Adipocyte (in vitro differentiated cells): ENCODE data around the gene IDH3G.

ENCODE experiments used
- DNase-seq: peaks from one replicate; pipeline ENCODE4 v3.0.0-alpha.2; 2015; ENCODE audit warnings: low read depth
- H3K27me3 ChIP-seq: replicated peaks from 2 replicates; pipeline ENCODE4 v1.7.0; 2013; ENCODE audit warnings: mild to moderate bottlenecking, low read length, moderate library complexity; ENCODE audit not compliant: control insufficient read depth, insufficient read depth
- H3K36me3 ChIP-seq: 2 replicates; pipeline ENCODE4 v1.7.0; 2013; ENCODE audit warnings: low read length, mild to moderate bottlenecking, moderate library complexity; ENCODE audit not compliant: control insufficient read depth, insufficient read depth, severe bottlenecking
- H3K4me1 ChIP-seq: 2 replicates; pipeline ENCODE4 v1.7.0; 2013; ENCODE audit warnings: mild to moderate bottlenecking, low read length, moderate library complexity; ENCODE audit not compliant: control insufficient read depth, insufficient read depth
- H3K4me3 ChIP-seq: 2 replicates; pipeline ENCODE4 v1.7.0; 2013; ENCODE audit warnings: mild to moderate bottlenecking, low read length, moderate library complexity
- H3K9ac ChIP-seq: 2 replicates; pipeline ENCODE4 v1.7.0; 2013; ENCODE audit warnings: mild to moderate bottlenecking, low read length, moderate library complexity
- H3K9me3 ChIP-seq: 2 replicates; pipeline ENCODE4 v1.7.0; 2013; ENCODE audit warnings: mild to moderate bottlenecking, low read length, moderate library complexity; ENCODE audit not compliant: control insufficient read depth

IDH3G gene

GRCh38 chrX:153776120-153776599, 18.0 kb downstream of the IDH3G start:
- Histone ChIP-seq H3K36me3 (peaks cover 15% of the 10 kb centered on the region), H3K9ac (no peak overlapping the region), H3K9me3 (no peaks in the 10 kb centered on the region), H3K4me1 (peaks cover 3% of the 10 kb centered on the region), H3K27me3 (no peaks in the 10 kb centered on the region), H3K4me3 (no peak overlapping the region)
- no peak for DNase-seq

DNA sequence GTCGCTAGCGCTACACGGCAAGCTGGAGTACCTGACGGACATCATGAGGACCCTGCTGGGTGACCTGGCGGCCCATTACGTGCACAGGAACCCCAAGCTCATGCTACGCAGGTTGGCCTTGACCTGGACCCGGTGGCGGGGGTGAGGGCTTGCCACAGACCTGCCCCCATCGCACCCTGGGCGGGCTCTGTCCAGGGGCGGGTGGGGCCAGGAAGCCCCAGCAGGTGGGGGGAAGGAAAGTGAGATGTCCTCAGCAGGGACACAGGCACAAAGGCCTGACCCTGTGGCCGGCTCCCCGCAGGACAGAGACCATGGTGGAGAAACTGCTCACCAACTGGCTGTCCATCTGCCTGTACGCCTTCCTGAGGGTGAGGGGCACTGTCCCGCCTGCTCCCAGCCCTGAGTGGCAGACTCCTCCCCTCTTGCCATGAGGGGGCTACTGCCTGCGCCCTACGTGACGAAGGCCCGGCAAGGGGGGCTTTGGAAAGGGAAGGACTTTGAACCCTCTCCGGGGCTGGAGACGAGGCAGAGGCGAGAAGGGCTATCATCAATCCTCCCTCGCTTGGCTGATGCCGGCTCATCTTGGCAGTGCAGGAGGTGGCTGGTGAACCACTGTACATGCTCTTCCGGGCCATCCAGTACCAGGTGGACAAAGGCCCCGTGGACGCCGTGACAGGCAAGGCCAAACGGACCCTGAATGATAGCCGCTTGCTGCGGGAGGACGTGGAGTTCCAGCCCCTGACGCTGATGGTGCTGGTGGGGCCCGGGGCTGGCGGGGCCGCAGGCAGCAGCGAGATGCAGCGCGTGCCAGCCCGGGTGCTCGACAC, 18.7 kb downstream of the IDH3G start:
- no peak for DNase-seq
- no peaks in the 10 kb centered on the region for H3K27me3 ChIP-seq
- H3K4me1 ChIP-seq: peaks cover 3% of the 10 kb centered on the region
- no peak overlapping the region for H3K4me3 ChIP-seq
- H3K36me3 ChIP-seq: peaks cover 15% of the 10 kb centered on the region
- H3K9me3 ChIP-seq: no peaks in the 10 kb centered on the region
- H3K9ac ChIP-seq: no peak overlapping the region

DNA sequence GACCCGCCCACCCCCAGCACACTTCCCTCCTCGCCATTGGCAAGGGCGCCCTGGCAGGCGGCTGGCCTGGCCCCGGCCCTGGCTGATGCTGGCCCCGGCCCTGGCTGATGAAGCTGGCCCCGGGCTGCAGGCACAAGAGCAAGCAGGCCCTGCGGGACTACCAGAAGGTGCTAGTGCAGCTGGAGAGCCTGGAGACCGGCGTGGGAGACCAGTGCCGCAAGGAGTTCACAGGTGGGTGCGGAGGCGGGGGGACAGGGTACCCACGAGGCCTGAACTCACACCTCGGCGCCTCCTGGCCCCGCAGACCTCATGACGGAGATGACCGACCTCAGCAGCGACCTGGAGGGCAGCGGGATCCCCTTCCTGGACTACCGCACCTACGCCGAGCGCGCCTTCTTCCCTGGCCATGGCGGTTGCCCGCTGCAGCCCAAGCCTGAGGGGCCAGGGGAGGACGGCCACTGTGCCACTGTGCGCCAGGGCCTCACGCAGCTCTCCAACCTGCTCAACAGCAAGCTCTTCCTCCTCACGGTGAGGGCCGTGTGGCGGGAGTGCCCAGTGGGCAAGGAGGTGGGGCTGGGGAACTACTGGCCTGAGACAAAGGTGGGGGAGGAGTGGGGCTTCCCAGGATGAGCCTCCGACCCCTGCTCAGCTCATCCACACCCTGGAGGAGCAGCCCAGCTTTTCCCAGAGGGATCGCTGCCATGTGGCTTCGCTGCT, 19.4 kb downstream of the IDH3G start:
- no peaks in the 10 kb centered on the region for H3K27me3 ChIP-seq
- no peaks in the 10 kb centered on the region for H3K4me1 ChIP-seq
- no peak overlapping the region for H3K9ac ChIP-seq
- H3K36me3 ChIP-seq: peaks cover 15% of the 10 kb centered on the region
- DNase-seq: no peak
- H3K4me3 ChIP-seq: no peak overlapping the region
- no peaks in the 10 kb centered on the region for H3K9me3 ChIP-seq

- H3K9ac ChIP-seq: no peak overlapping the region
- no peaks in the 10 kb centered on the region for H3K9me3 ChIP-seq
- no peak overlapping the region for H3K4me3 ChIP-seq
- no peak for DNase-seq
- H3K4me1 ChIP-seq: no peaks in the 10 kb centered on the region
- H3K27me3 ChIP-seq: no peaks in the 10 kb centered on the region
- peaks cover 18% of the 10 kb centered on the region for H3K36me3 ChIP-seq
Observed at GRCh38 chrX:153773741-153774575, 20.2 kb downstream of the IDH3G start.

DNA sequence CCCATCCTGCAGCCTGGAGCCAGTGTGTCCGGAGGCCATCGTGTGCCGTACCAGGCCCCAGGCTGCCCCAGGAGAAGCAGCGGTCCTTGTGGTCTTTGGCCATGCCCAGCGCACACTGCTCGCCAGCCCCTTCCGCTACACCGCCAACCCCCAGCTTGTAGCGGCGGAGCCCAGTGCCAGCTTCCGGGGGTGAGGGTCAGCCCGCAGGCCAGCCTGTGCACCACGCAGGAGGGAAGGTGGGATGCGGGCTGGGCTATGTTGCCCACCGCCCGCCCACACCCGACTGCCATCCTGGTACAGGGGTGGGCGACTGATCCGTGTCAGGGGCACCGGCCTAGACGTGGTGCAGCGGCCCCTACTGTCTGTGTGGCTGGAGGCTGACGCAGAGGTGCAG, 21.0 kb downstream of the IDH3G start:
- H3K27me3 ChIP-seq: no peaks in the 10 kb centered on the region
- H3K9me3 ChIP-seq: no peaks in the 10 kb centered on the region
- no peak overlapping the region for H3K4me3 ChIP-seq
- no peak for DNase-seq
- H3K9ac ChIP-seq: no peak overlapping the region
- H3K36me3 ChIP-seq: peaks cover 16% of the 10 kb centered on the region
- no peaks in the 10 kb centered on the region for H3K4me1 ChIP-seq

GRCh38 chrX:153772316-153773217, 21.6 kb downstream of the IDH3G start:
- Histone ChIP-seq H3K36me3 (peaks cover 11% of the 10 kb centered on the region), H3K9me3 (no peaks in the 10 kb centered on the region), H3K27me3 (no peaks in the 10 kb centered on the region), H3K4me1 (no peaks in the 10 kb centered on the region), H3K4me3 (no peak overlapping the region), H3K9ac (no peak overlapping the region)
- DNase-seq: no peak

GRCh38 chrX:153771415-153772315, 22.5 kb downstream of the IDH3G start:
- Histone ChIP-seq H3K9me3 (no peaks in the 10 kb centered on the region), H3K4me3 (no peak overlapping the region), H3K9ac (no peak overlapping the region), H3K36me3 (peaks cover 9% of the 10 kb centered on the region), H3K27me3 (no peaks in the 10 kb centered on the region), H3K4me1 (peaks cover 2% of the 10 kb centered on the region)
- DNase-seq: no peak

DNA sequence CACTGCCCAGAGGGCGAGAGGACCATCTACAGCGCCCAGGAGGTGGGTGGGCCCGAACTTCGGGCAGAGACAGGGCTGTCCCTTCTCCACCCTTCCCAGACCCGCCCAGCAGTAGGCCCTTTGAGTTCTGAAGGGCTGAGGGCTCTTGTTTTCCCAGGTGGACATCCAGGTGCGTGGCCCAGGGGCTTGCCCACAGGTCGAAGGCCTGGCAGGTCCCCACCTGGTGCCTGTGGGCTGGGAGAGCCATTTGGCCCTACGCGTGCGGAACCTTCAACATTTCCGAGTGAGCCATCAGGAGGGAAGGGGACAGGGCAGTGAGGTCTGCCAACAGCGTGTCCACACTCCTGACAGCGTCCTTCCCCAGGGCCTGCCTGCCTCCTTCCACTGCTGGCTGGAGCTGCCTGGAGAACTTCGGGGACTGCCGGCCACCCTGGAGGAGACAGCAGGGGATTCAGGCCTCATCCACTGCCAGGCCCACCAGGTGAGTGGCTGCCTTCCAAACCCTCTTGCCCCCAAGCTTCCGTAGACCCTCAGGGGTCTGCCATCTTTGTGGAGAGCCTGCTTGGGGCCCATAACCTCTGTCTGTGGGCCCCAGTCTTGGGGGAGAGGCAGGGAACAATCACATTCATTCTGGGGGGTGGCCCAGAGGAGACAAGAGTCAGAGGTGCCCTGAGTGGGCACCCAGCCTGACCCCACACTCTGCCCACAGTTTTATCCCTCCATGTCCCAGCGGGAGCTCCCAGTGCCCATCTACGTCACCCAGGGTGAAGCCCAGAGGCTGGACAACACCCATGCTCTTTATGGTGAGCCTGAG, 23.4 kb downstream of the IDH3G start:
- Histone ChIP-seq H3K4me1 (peaks cover 3% of the 10 kb centered on the region), H3K4me3 (no peak overlapping the region), H3K36me3 (peaks cover 9% of the 10 kb centered on the region), H3K27me3 (no peaks in the 10 kb centered on the region), H3K9me3 (no peaks in the 10 kb centered on the region), H3K9ac (no peak overlapping the region)
- no peak for DNase-seq

DNA sequence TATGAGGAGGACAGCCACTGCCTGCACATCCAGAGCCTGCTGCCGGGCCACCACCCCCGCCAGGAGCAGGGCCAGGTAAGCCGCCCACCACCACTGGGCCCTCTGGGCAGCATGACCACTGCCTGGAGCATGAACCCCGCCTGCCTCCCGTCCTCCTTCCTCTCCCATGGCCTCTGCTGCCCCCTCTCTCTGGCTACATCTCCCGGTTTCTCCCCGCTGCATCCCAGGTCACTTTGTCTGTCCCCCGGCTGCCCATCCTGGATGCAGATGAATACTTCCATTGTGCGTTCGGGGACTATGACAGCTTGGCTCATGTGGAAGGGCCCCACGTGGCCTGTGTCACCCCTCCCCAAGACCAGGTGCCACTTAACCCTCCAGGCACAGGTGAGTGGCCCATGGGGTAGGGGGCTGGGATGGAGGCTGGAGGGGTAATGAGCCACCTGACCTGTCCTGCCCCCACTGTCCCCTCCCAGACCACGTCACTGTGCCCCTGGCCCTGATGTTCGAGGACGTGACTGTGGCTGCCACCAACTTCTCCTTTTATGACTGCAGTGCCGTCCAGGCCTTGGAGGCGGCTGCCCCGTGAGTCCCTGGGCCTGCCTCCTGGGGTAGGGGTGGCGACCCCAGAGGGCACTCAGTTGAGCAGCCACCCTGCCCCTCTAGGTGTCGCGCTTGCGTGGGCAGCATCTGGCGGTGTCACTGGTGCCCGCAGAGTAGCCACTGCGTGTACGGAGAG, 24.1 kb downstream of the IDH3G start:
- Histone ChIP-seq H3K9me3 (no peaks in the 10 kb centered on the region), H3K27me3 (no peaks in the 10 kb centered on the region), H3K4me1 (peaks cover 8% of the 10 kb centered on the region), H3K4me3 (no peak overlapping the region), H3K36me3 (peaks cover 7% of the 10 kb centered on the region), H3K9ac (no peak overlapping the region)
- DNase-seq: no peak
